ENCODE data around the gene NRXN3. TPM values are rescaled to one million over a fixed set of nuclear protein-coding genes. Genes with fewer than 3 reads are reported as not detected.

NRXN3 gene
- total RNA-seq = 1 to 10 TPM; 3.2 to 4.7 (median 4.0) TPM
- 1.5 TPM for polyA plus RNA-seq
- long read RNA-seq, donor 1, partial matches to known transcripts = 0 of 3 reads
- long read RNA-seq, donor 1, other reads (novel, unspliced or antisense) = 3 of 3 reads
- long read RNA-seq, donor 2, partial matches to known transcripts = 0 of 1 reads
- long read RNA-seq, donor 2, other reads (novel, unspliced or antisense) = 1 of 1 reads
- long read RNA-seq, donor 3, partial matches to known transcripts = 0 of 5 reads
- long read RNA-seq, donor 3, other reads (novel, unspliced or antisense) = 3 of 5 reads
- long read RNA-seq, donor 4, partial matches to known transcripts = 0 of 1 reads
- long read RNA-seq, donor 4, other reads (novel, unspliced or antisense) = 1 of 1 reads

- DNase-seq (no peak), ATAC-seq (peak in 1 of 2 donors; percentile 86)
- no peak within 1 kb of the TSS for H3K27ac ChIP-seq (ENCODE audit: low read length)
- H3K27me3 ChIP-seq (ENCODE audit: control insufficient read depth, insufficient read depth) = no peaks in the 10 kb centered on the region
- H3K4me3 ChIP-seq (ENCODE audit: low read length) = no peak within 1 kb of the TSS
- H3K4me1 ChIP-seq (ENCODE audit: control insufficient read depth, insufficient read depth, low read length) = no peaks in the 10 kb centered on the region
- H3K9me3 ChIP-seq (ENCODE audit: control insufficient read depth, low read length) = no peaks in the 10 kb centered on the region
- 1% methylated on average over 7 of the region's 7 CpGs for WGBS
- intact Hi-C loops (cut with DNase I) = no loop called here
Measured at GRCh38 chr14:78170203-78170602, at the start of gene NRXN3. TSS of gene NRXN3 (plus strand) at chr14:78170373. CDS start at chr14:78243094, 72,721 bp downstream.

GRCh38 chr14:78122436-78122835 is 47.7 kb upstream of the NRXN3 start:
- Histone ChIP-seq H3K9me3 (ENCODE audit: control insufficient read depth, low read length) (no peaks in the 10 kb centered on the region), H3K4me1 (ENCODE audit: control insufficient read depth, insufficient read depth, low read length) (no peaks in the 10 kb centered on the region), H3K27ac (ENCODE audit: low read length) (no peak overlapping the region), H3K27me3 (ENCODE audit: control insufficient read depth, insufficient read depth) (no peaks in the 10 kb centered on the region), H3K4me3 (ENCODE audit: low read length) (no peak overlapping the region)
- 76% methylated on average over 5 of the region's 5 CpGs for WGBS
- DNase-seq (no peak), ATAC-seq (no peak)
- intact Hi-C loops (cut with DNase I) = no loop called here

GRCh38 chr14:78123650-78124253 is 46.4 kb upstream of the NRXN3 start:
- intact Hi-C loops (cut with DNase I) = no loop called here
- H3K4me1 ChIP-seq (ENCODE audit: control insufficient read depth, insufficient read depth, low read length) = no peaks in the 10 kb centered on the region
- no peak for DNase-seq
- H3K27me3 ChIP-seq (ENCODE audit: control insufficient read depth, insufficient read depth) = no peaks in the 10 kb centered on the region
- H3K9me3 ChIP-seq (ENCODE audit: control insufficient read depth, low read length) = no peaks in the 10 kb centered on the region
- 73% methylated on average over 2 of the region's 2 CpGs for WGBS
- H3K4me3 ChIP-seq (ENCODE audit: low read length) = no peak overlapping the region
- no peak for ATAC-seq
- no peak overlapping the region for H3K27ac ChIP-seq (ENCODE audit: low read length)

GRCh38 chr14:78127961-78128360 is 42.2 kb upstream of the NRXN3 start:
- DNase-seq (no peak), ATAC-seq (no peak)
- Histone ChIP-seq H3K9me3 (ENCODE audit: control insufficient read depth, low read length) (no peaks in the 10 kb centered on the region), H3K27me3 (ENCODE audit: control insufficient read depth, insufficient read depth) (no peaks in the 10 kb centered on the region), H3K4me3 (ENCODE audit: low read length) (no peak overlapping the region), H3K4me1 (ENCODE audit: control insufficient read depth, insufficient read depth, low read length) (no peaks in the 10 kb centered on the region), H3K27ac (ENCODE audit: low read length) (no peak overlapping the region)
- 88% methylated on average over 9 of the region's 9 CpGs for WGBS
- intact Hi-C loops (cut with DNase I) = no loop called here

- no peaks in the 10 kb centered on the region for H3K9me3 ChIP-seq (ENCODE audit: control insufficient read depth, low read length)
- DNase-seq (no peak), ATAC-seq (no peak)
- intact Hi-C loops (cut with DNase I) = no loop called here
- no peaks in the 10 kb centered on the region for H3K27me3 ChIP-seq (ENCODE audit: control insufficient read depth, insufficient read depth)
- no peaks in the 10 kb centered on the region for H3K4me1 ChIP-seq (ENCODE audit: control insufficient read depth, insufficient read depth, low read length)
- H3K27ac ChIP-seq (ENCODE audit: low read length) = no peak overlapping the region
- 87% methylated on average over 4 of the region's 4 CpGs for WGBS
- H3K4me3 ChIP-seq (ENCODE audit: low read length) = no peak overlapping the region
Measured at GRCh38 chr14:78129375-78129774, 40.8 kb upstream of the NRXN3 start.

GRCh38 chr14:78130356-78130755 is 39.8 kb upstream of the NRXN3 start:
- H3K27ac ChIP-seq (ENCODE audit: low read length) = no peak overlapping the region
- no peaks in the 10 kb centered on the region for H3K27me3 ChIP-seq (ENCODE audit: control insufficient read depth, insufficient read depth)
- WGBS = 72% methylated on average over 1 of the region's 1 CpG
- intact Hi-C loops (cut with DNase I) = no loop called here
- DNase-seq = no peak
- ATAC-seq = no peak
- H3K4me3 ChIP-seq (ENCODE audit: low read length) = no peak overlapping the region
- H3K4me1 ChIP-seq (ENCODE audit: control insufficient read depth, insufficient read depth, low read length) = no peaks in the 10 kb centered on the region
- H3K9me3 ChIP-seq (ENCODE audit: control insufficient read depth, low read length) = no peaks in the 10 kb centered on the region

- H3K4me3 ChIP-seq (ENCODE audit: low read length) = no peak overlapping the region
- WGBS = 71% methylated on average over 4 of the region's 4 CpGs
- intact Hi-C loops (cut with DNase I) = no loop called here
Measured at GRCh38 chr14:78131201-78131600, 39.0 kb upstream of the NRXN3 start.

GRCh38 chr14:78131616-78132015 is 38.6 kb upstream of the NRXN3 start:
- intact Hi-C loops (cut with DNase I) = no loop called here

More at GRCh38 chr14:78131201-78131600, 39.0 kb upstream of the NRXN3 start:
- no peaks in the 10 kb centered on the region for H3K4me1 ChIP-seq (ENCODE audit: control insufficient read depth, insufficient read depth, low read length)
- DNase-seq (no peak), ATAC-seq (no peak)
- H3K9me3 ChIP-seq (ENCODE audit: control insufficient read depth, low read length) = no peaks in the 10 kb centered on the region
- no peaks in the 10 kb centered on the region for H3K27me3 ChIP-seq (ENCODE audit: control insufficient read depth, insufficient read depth)
- H3K27ac ChIP-seq (ENCODE audit: low read length) = no peak overlapping the region

GRCh38 chr14:78135450-78135891 is 34.7 kb upstream of the NRXN3 start:
- intact Hi-C loops (cut with DNase I) = no loop called here
- ATAC-seq (peak in 1 of 2 donors; percentile 64), DNase-seq (no peak)
- Histone ChIP-seq H3K4me1 (ENCODE audit: control insufficient read depth, insufficient read depth, low read length) (no peaks in the 10 kb centered on the region), H3K27me3 (ENCODE audit: control insufficient read depth, insufficient read depth) (no peaks in the 10 kb centered on the region), H3K27ac (ENCODE audit: low read length) (no peak overlapping the region), H3K9me3 (ENCODE audit: control insufficient read depth, low read length) (no peaks in the 10 kb centered on the region), H3K4me3 (ENCODE audit: low read length) (no peak overlapping the region)
- WGBS = 52% methylated on average over 4 of the region's 4 CpGs

More at GRCh38 chr14:78131616-78132015, 38.6 kb upstream of the NRXN3 start:
- Histone ChIP-seq H3K4me3 (ENCODE audit: low read length) (no peak overlapping the region), H3K4me1 (ENCODE audit: control insufficient read depth, insufficient read depth, low read length) (no peaks in the 10 kb centered on the region), H3K9me3 (ENCODE audit: control insufficient read depth, low read length) (no peaks in the 10 kb centered on the region), H3K27me3 (ENCODE audit: control insufficient read depth, insufficient read depth) (no peaks in the 10 kb centered on the region), H3K27ac (ENCODE audit: low read length) (no peak overlapping the region)
- no peak for ATAC-seq
- 71% methylated on average over 5 of the region's 5 CpGs for WGBS
- DNase-seq = no peak

- Histone ChIP-seq H3K27me3 (ENCODE audit: control insufficient read depth, insufficient read depth) (no peaks in the 10 kb centered on the region), H3K4me1 (ENCODE audit: control insufficient read depth, insufficient read depth, low read length) (no peaks in the 10 kb centered on the region), H3K9me3 (ENCODE audit: control insufficient read depth, low read length) (no peaks in the 10 kb centered on the region), H3K4me3 (ENCODE audit: low read length) (no peak overlapping the region), H3K27ac (ENCODE audit: low read length) (no peak overlapping the region)
- 59% methylated on average over 4 of the region's 4 CpGs for WGBS
- ATAC-seq (no peak), DNase-seq (no peak)
- intact Hi-C loops (cut with DNase I) = no loop called here
Measured at GRCh38 chr14:78136695-78137094, 33.5 kb upstream of the NRXN3 start.

- ATAC-seq = no peak
Measured at GRCh38 chr14:78141590-78141989, 28.6 kb upstream of the NRXN3 start.

More at GRCh38 chr14:78141590-78141989, 28.6 kb upstream of the NRXN3 start:
- Histone ChIP-seq H3K27me3 (ENCODE audit: control insufficient read depth, insufficient read depth) (no peaks in the 10 kb centered on the region), H3K4me1 (ENCODE audit: control insufficient read depth, insufficient read depth, low read length) (no peaks in the 10 kb centered on the region), H3K9me3 (ENCODE audit: control insufficient read depth, low read length) (no peaks in the 10 kb centered on the region), H3K27ac (ENCODE audit: low read length) (no peak overlapping the region), H3K4me3 (ENCODE audit: low read length) (no peak overlapping the region)
- intact Hi-C loops (cut with DNase I) = no loop called here
- 75% methylated on average over 2 of the region's 2 CpGs for WGBS
- no peak for DNase-seq
